Measurements from ENCODE around the gene PTDSS2. TPM values are rescaled to one million over a fixed set of nuclear protein-coding genes. Genes with fewer than 3 reads are reported as not detected.

PTDSS2 gene
- polyA plus RNA-seq, 12 donors: 22.7 to 52.4 (median 26.0) TPM; not detected in 1

- no peak for DNase-seq
Observed at GRCh38 chr11:530960-531831, 81.1 kb downstream of the PTDSS2 start.

GRCh38 chr11:531919-532526 lies 81.9 kb downstream of the PTDSS2 start:
- no peak for DNase-seq

- DNase-seq: no peak
Observed at GRCh38 chr11:532527-532985, 82.5 kb downstream of the PTDSS2 start.

- DNase-seq: no peak
Observed at GRCh38 chr11:532986-533585, 83.0 kb downstream of the PTDSS2 start.

GRCh38 chr11:533586-534395 lies 83.7 kb downstream of the PTDSS2 start:
- DNase-seq: no peak

GRCh38 chr11:534396-535209 lies 84.5 kb downstream of the PTDSS2 start:
- no peak for DNase-seq

- DNase-seq: no peak
Observed at GRCh38 chr11:535210-535518, 85.1 kb downstream of the PTDSS2 start.

- peak; percentile 93 for DNase-seq
Observed at GRCh38 chr11:535519-536454, 85.7 kb downstream of the PTDSS2 start, which contains the start of gene HRAS. HRAS (minus strand) TSS chr11:535576.

GRCh38 chr11:536841-537621 lies 87.0 kb downstream of the PTDSS2 start, which contains the start of gene LRRC56:
LRRC56 (plus strand) TSS chr11:537527; CDS start chr11:540685, 3,158 bp downstream.
- DNase-seq: peak; percentile 57

GRCh38 chr11:537622-538430 lies 87.7 kb downstream of the PTDSS2 start:
- DNase-seq: no peak

GRCh38 chr11:538431-539051 lies 88.5 kb downstream of the PTDSS2 start:
- DNase-seq: no peak

- no peak for DNase-seq
Observed at GRCh38 chr11:539971-540481, 89.9 kb downstream of the PTDSS2 start.

Other genes with a start within 250 kb of the PTDSS2 start
- 10 to 100 TPM in 11 of 12 donors, not detected in 1; 28.4 to 42.3 (median 36.0) TPM for gene BET1L, start 242.9 kb upstream of the PTDSS2 start, polyA plus RNA-seq (ENCODE audit: insufficient read length in 12 of 12)
- gene RIC8A, start 242.6 kb upstream of the PTDSS2 start, polyA plus RNA-seq (ENCODE audit: insufficient read length in 12 of 12): 100 to 1,000 TPM in 1 of 12 donors, 10 to 100 TPM in 10, not detected in 1; 39.7 to 116 (median 55.6) TPM
- gene SIRT3, start 213.9 kb upstream of the PTDSS2 start, polyA plus RNA-seq (ENCODE audit: insufficient read length in 12 of 12): 10 to 100 TPM in 11 of 12 donors, not detected in 1; 17.8 to 44.5 (median 21.1) TPM
- 100 to 1,000 TPM in 6 of 12 donors, 10 to 100 TPM in 5, not detected in 1; 87.0 to 117 (median 103) TPM for gene PSMD13, start 213.3 kb upstream of the PTDSS2 start, polyA plus RNA-seq (ENCODE audit: insufficient read length in 12 of 12)
- gene NLRP6, start 171.9 kb upstream of the PTDSS2 start, polyA plus RNA-seq (ENCODE audit: insufficient read length in 12 of 12): not detected
- gene PGGHG, start 161.2 kb upstream of the PTDSS2 start, polyA plus RNA-seq (ENCODE audit: insufficient read length in 12 of 12): 10 to 100 TPM in 5 of 12 donors, 1 to 10 TPM in 6, not detected in 1; 5.6 to 14.9 (median 9.0) TPM
- gene IFITM5, start 150.8 kb upstream of the PTDSS2 start, polyA plus RNA-seq (ENCODE audit: insufficient read length in 12 of 12): under 1 TPM in 1 of 12 donors, not detected in 11; 0.45 TPM
- 100 to 1,000 TPM in 2 of 12 donors, 10 to 100 TPM in 9, not detected in 1; 47.9 to 173 (median 75.0) TPM for gene IFITM2, start 142.5 kb upstream of the PTDSS2 start, polyA plus RNA-seq (ENCODE audit: insufficient read length in 12 of 12)
- gene IFITM1, start 136.2 kb upstream of the PTDSS2 start, polyA plus RNA-seq (ENCODE audit: insufficient read length in 12 of 12): 10 to 100 TPM in 9 of 12 donors, 1 to 10 TPM in 1, not detected in 2; 9.9 to 21.3 (median 14.1) TPM
- 100 to 1,000 TPM in 11 of 12 donors, not detected in 1; 155 to 302 (median 238) TPM for gene IFITM3, start 129.4 kb upstream of the PTDSS2 start, polyA plus RNA-seq (ENCODE audit: insufficient read length in 12 of 12)
- gene B4GALNT4, start 80.8 kb upstream of the PTDSS2 start, polyA plus RNA-seq (ENCODE audit: insufficient read length in 12 of 12): 10 to 100 TPM in 10 of 12 donors, 1 to 10 TPM in 1, not detected in 1; 8.1 to 55.6 (median 14.5) TPM
- gene PKP3, start 56.1 kb upstream of the PTDSS2 start, polyA plus RNA-seq (ENCODE audit: insufficient read length in 12 of 12): 10 to 100 TPM in 3 of 12 donors, 1 to 10 TPM in 1, under 1 TPM in 4, not detected in 4; 0.24 to 30.6 (median 2.7) TPM
- gene SIGIRR, start 35.3 kb upstream of the PTDSS2 start, polyA plus RNA-seq (ENCODE audit: insufficient read length in 12 of 12): 10 to 100 TPM in 9 of 12 donors, 1 to 10 TPM in 2, not detected in 1; 6.8 to 22.7 (median 11.2) TPM
- gene ANO9, start 8.3 kb upstream of the PTDSS2 start, polyA plus RNA-seq (ENCODE audit: insufficient read length in 12 of 12): 10 to 100 TPM in 2 of 12 donors, 1 to 10 TPM in 2, under 1 TPM in 7, not detected in 1; 0.08 to 14.1 (median 0.31) TPM
- 100 to 1,000 TPM in 1 of 12 donors, 10 to 100 TPM in 10, not detected in 1; 69.4 to 126 (median 78.8) TPM for gene RNH1, start 57.0 kb downstream of the PTDSS2 start, polyA plus RNA-seq (ENCODE audit: insufficient read length in 12 of 12)
- 100 to 1,000 TPM in 6 of 12 donors, 10 to 100 TPM in 5, not detected in 1; 62.1 to 123 (median 101) TPM for gene HRAS, start 85.3 kb downstream of the PTDSS2 start, polyA plus RNA-seq (ENCODE audit: insufficient read length in 12 of 12)
- 1 to 10 TPM in 10 of 12 donors, not detected in 2; 1.7 to 8.2 (median 4.3) TPM for gene LRRC56, start 87.2 kb downstream of the PTDSS2 start, polyA plus RNA-seq (ENCODE audit: insufficient read length in 12 of 12)
- gene LMNTD2, start 110.5 kb downstream of the PTDSS2 start, polyA plus RNA-seq (ENCODE audit: insufficient read length in 12 of 12): 1 to 10 TPM in 1 of 12 donors, under 1 TPM in 9, not detected in 2; 0.17 to 2.5 (median 0.50) TPM
- 10 to 100 TPM in 1 of 12 donors, 1 to 10 TPM in 10, not detected in 1; 1.7 to 15.5 (median 2.4) TPM for gene RASSF7, start 110.7 kb downstream of the PTDSS2 start, polyA plus RNA-seq (ENCODE audit: insufficient read length in 12 of 12)
- gene PHRF1, start 126.2 kb downstream of the PTDSS2 start, polyA plus RNA-seq (ENCODE audit: insufficient read length in 12 of 12): 10 to 100 TPM in 11 of 12 donors, not detected in 1; 13.6 to 31.4 (median 14.8) TPM
- 10 to 100 TPM in 5 of 12 donors, 1 to 10 TPM in 6, not detected in 1; 6.6 to 15.3 (median 9.9) TPM for gene IRF7, start 165.7 kb downstream of the PTDSS2 start, polyA plus RNA-seq (ENCODE audit: insufficient read length in 12 of 12)
- 100 to 1,000 TPM in 1 of 12 donors, 1 to 10 TPM in 7, under 1 TPM in 3, not detected in 1; 0.49 to 137 (median 1.7) TPM for gene CDHR5, start 174.7 kb downstream of the PTDSS2 start, polyA plus RNA-seq (ENCODE audit: insufficient read length in 12 of 12)
- 100 to 1,000 TPM in 1 of 12 donors, 10 to 100 TPM in 9, not detected in 2; 17.6 to 109 (median 52.1) TPM for gene SCT, start 176.9 kb downstream of the PTDSS2 start, polyA plus RNA-seq (ENCODE audit: insufficient read length in 12 of 12)
- gene DRD4, start 187.0 kb downstream of the PTDSS2 start, polyA plus RNA-seq (ENCODE audit: insufficient read length in 12 of 12): under 1 TPM in 9 of 12 donors, not detected in 3; 0.36 to 0.98 (median 0.71) TPM
- 10 to 100 TPM in 11 of 12 donors, not detected in 1; 20.7 to 41.0 (median 24.3) TPM for gene DEAF1, start 244.9 kb downstream of the PTDSS2 start, polyA plus RNA-seq (ENCODE audit: insufficient read length in 12 of 12)
- 10 to 100 TPM in 11 of 12 donors, not detected in 1; 13.0 to 34.8 (median 18.9) TPM for gene TMEM80, start 245.5 kb downstream of the PTDSS2 start, polyA plus RNA-seq (ENCODE audit: insufficient read length in 12 of 12)

Data from muscle of arm (tissue), 12 donors.